DMS153 (cell line): ENCODE measurements around the gene ZNF396.

Experiments used
- DNase-seq: peaks from one replicate; lab custom pipeline; 2025; lab: John Stamatoyannopoulos, UW

Gene ZNF396

GRCh38 chr18:35383136-35383535 lies 6.0 kb upstream of the ZNF396 start:
- DNase-seq, result no peak

GRCh38 chr18:35379421-35379820 lies 2.3 kb upstream of the ZNF396 start:
- DNase-seq, result no peak

GRCh38 chr18:35378574-35378896 lies 1.4 kb upstream of the ZNF396 start:
- DNase-seq, result no peak

GRCh38 chr18:35377875-35378573 lies 887 bp upstream of the ZNF396 start:
- DNase-seq, result no peak

GRCh38 chr18:35376393-35376741 lies 770 bp downstream of the ZNF396 start:
- peak; percentile 24 for DNase-seq

- no peak for DNase-seq
Measured at GRCh38 chr18:35374708-35375107, 2.4 kb downstream of the ZNF396 start.

- no peak for DNase-seq
Measured at GRCh38 chr18:35371412-35372195, 5.5 kb downstream of the ZNF396 start.

- no peak for DNase-seq
Measured at GRCh38 chr18:35369126-35369525, 8.0 kb downstream of the ZNF396 start.

- DNase-seq, result no peak
Measured at GRCh38 chr18:35368595-35368994, 8.5 kb downstream of the ZNF396 start.

- DNase-seq, result no peak
Measured at GRCh38 chr18:35362531-35362930, 14.6 kb downstream of the ZNF396 start.

GRCh38 chr18:35361570-35362321 lies 15.4 kb downstream of the ZNF396 start:
- DNase-seq, result no peak

- DNase-seq, result peak; percentile 42
Measured at GRCh38 chr18:35355140-35355618, 22.0 kb downstream of the ZNF396 start.

- no peak for DNase-seq
Measured at GRCh38 chr18:35352778-35353177, 24.4 kb downstream of the ZNF396 start.

- no peak for DNase-seq
Measured at GRCh38 chr18:35352283-35352682, 24.9 kb downstream of the ZNF396 start.

GRCh38 chr18:35348001-35348400 lies 29.1 kb downstream of the ZNF396 start:
- no peak for DNase-seq

GRCh38 chr18:35345950-35346349 lies 31.2 kb downstream of the ZNF396 start:
- DNase-seq, result no peak

- peak; percentile 73 for DNase-seq
Measured at GRCh38 chr18:35345460-35345921, 31.6 kb downstream of the ZNF396 start.

GRCh38 chr18:35344736-35345459 lies 32.2 kb downstream of the ZNF396 start:
- no peak for DNase-seq

GRCh38 chr18:35343936-35344735 lies 33.0 kb downstream of the ZNF396 start, which contains the start of gene ZNF24:
TSS of gene ZNF24 (minus strand) at chr18:35344420. CDS start at chr18:35340650, 3,770 bp downstream.
- peak; percentile 93 for DNase-seq

- DNase-seq, result no peak
Measured at GRCh38 chr18:35343488-35343935, 33.6 kb downstream of the ZNF396 start.

GRCh38 chr18:35337286-35337685 lies 39.9 kb downstream of the ZNF396 start:
- no peak for DNase-seq
